Hepatocyte (in vitro differentiated cells): ENCODE results near the gene ANGPT4. TPM values are rescaled to one million over a fixed set of nuclear protein-coding genes. Genes with fewer than 3 reads are reported as not detected.

Source experiments
- DNase-seq: peaks from one replicate; pipeline ENCODE4 v3.0.0-alpha.2; 2016; ENCODE audit warnings: low spot score
- H2AFZ ChIP-seq: fragments of 200-600 bp; sonication (generic); 2 replicates; pipeline ENCODE4 v1.6.0; 2016; ENCODE audit warnings: antibody characterized with exemption, mild to moderate bottlenecking
- H3K27ac ChIP-seq: fragments of 200-600 bp; sonication (generic); 2 replicates; pipeline ENCODE4 v1.5.1; 2016; ENCODE audit warnings: mild to moderate bottlenecking
- H3K27me3 ChIP-seq: fragments of 200-600 bp; sonication (generic); 2 replicates; pipeline ENCODE4 v1.6.1; 2016
- H3K36me3 ChIP-seq: fragments of 200-600 bp; sonication (generic); replicated peaks from 2 replicates; pipeline ENCODE4 v1.5.1; 2016; ENCODE audit warnings: low read depth; ENCODE audit not compliant: insufficient read depth
- H3K4me1 ChIP-seq: fragments of 200-600 bp; sonication (generic); 2 replicates; pipeline ENCODE4 v1.5.1; 2016; ENCODE audit warnings: mild to moderate bottlenecking, moderate library complexity; ENCODE audit not compliant: insufficient read depth
- H3K4me2 ChIP-seq: fragments of 200-600 bp; sonication (generic); 2 replicates; pipeline ENCODE4 v1.6.0; 2016
- H3K4me3 ChIP-seq: fragments of 200-600 bp; sonication (generic); 2 replicates; pipeline ENCODE4 v1.5.1; 2016; ENCODE audit warnings: mild to moderate bottlenecking
- H3K79me2 ChIP-seq: fragments of 200-600 bp; sonication (generic); 2 replicates; pipeline ENCODE4 v1.6.0; 2017; ENCODE audit warnings: mild to moderate bottlenecking
- H3K9me2 ChIP-seq: fragments of 200-600 bp; sonication (generic); replicated peaks from 2 replicates; pipeline ENCODE4 v1.6.0; 2017; ENCODE audit warnings: mild to moderate bottlenecking; ENCODE audit not compliant: insufficient read depth
- H3K9me3 ChIP-seq: fragments of 200-600 bp; sonication (generic); 2 replicates; pipeline ENCODE4 v1.5.1; 2016; ENCODE audit warnings: low read depth, mild to moderate bottlenecking
- H4K20me1 ChIP-seq: fragments of 200-600 bp; sonication (generic); 2 replicates; pipeline ENCODE4 v1.6.0; 2016; ENCODE audit warnings: mild to moderate bottlenecking; ENCODE audit not compliant: insufficient read depth, poor library complexity, severe bottlenecking
- CTCF ChIP-seq: fragments of 200-600 bp; sonication (generic); IDR thresholded peaks from 2 replicates; pipeline ENCODE4 v1.5.1; 2016; ENCODE audit warnings: antibody characterized with exemption, mild to moderate bottlenecking; ENCODE audit not compliant: poor library complexity
- EZH2 ChIP-seq: fragments of 200-600 bp; sonication (generic); IDR thresholded peaks from 2 replicates; pipeline ENCODE4 v1.6.1; 2016; ENCODE audit warnings: antibody characterized with exemption, mild to moderate bottlenecking, borderline replicate concordance
- EZH2phosphoT487 ChIP-seq: fragments of 200-600 bp; sonication (generic); IDR thresholded peaks from one replicate; pipeline ENCODE4 v1.6.1; 2018; ENCODE audit warnings: antibody characterized with exemption, mild to moderate bottlenecking, low read depth, moderate library complexity; ENCODE audit not compliant: unreplicated experiment, severe bottlenecking
- WGBS: methylation state at CpG from one replicate; pipeline ENCODE4 v1.1.6; 2016; ENCODE audit warnings: low lambda C conversion rate; ENCODE audit errors: missing lambda C conversion rate; 5-methylcytosine and 5-hydroxymethylcytosine counted together
- polyA plus RNA-seq: library from polyadenylated mRNA; unstranded; fragments of >200 nt; fragmentation: Nextera tagmentation; extraction: Ambion mirVana; gene quantifications from 2 replicates; pipeline ENCODE4 v1.2.1, GENCODE V29; 2016
- total RNA-seq: library from RNA; depleted of rRNA; stranded (reverse); fragments of >200 nt; gene quantifications from 2 replicates; pipeline ENCODE4 v1.2.3, GENCODE V29; 2014

The ANGPT4 gene
- total and polyA plus RNA-seq, 2 experiments from 2014 or later = not detected

- no peaks in the 10 kb centered on the region for H3K9me2 ChIP-seq
- H3K27ac ChIP-seq = no peak overlapping the region
- no peaks in the 10 kb centered on the region for H3K9me3 ChIP-seq
- H2AFZ ChIP-seq = no peak overlapping the region
- no peaks in the 10 kb centered on the region for H3K4me1 ChIP-seq
- 82% methylated on average over 10 of the region's 10 CpGs for WGBS
- no peaks in the 10 kb centered on the region for H4K20me1 ChIP-seq
- DNase-seq = no peak
- H3K27me3 ChIP-seq = peaks cover 13% of the 10 kb centered on the region
- H3K4me3 ChIP-seq = no peak overlapping the region
- H3K36me3 ChIP-seq = no peaks in the 10 kb centered on the region
- TF ChIP-seq CTCF (no peak), EZH2phosphoT487 (no peak), EZH2 (no peak)
- H3K79me2 ChIP-seq = no peaks in the 10 kb centered on the region
- no peak overlapping the region for H3K4me2 ChIP-seq
Observed at GRCh38 chr20:889932-890463, 26.1 kb downstream of the ANGPT4 start.

- Histone ChIP-seq H3K9me2 (no peaks in the 10 kb centered on the region), H2AFZ (no peak overlapping the region), H3K27ac (no peak overlapping the region), H3K27me3 (peaks cover 13% of the 10 kb centered on the region), H3K4me1 (no peaks in the 10 kb centered on the region), H3K4me3 (no peak overlapping the region), H3K4me2 (no peak overlapping the region), H4K20me1 (no peaks in the 10 kb centered on the region), H3K9me3 (no peaks in the 10 kb centered on the region), H3K36me3 (no peaks in the 10 kb centered on the region), H3K79me2 (no peaks in the 10 kb centered on the region)
- DNase-seq = no peak
- TF ChIP-seq EZH2 (no peak), EZH2phosphoT487 (no peak), CTCF (no peak)
- WGBS = 87% methylated on average over 5 of the region's 5 CpGs
Observed at GRCh38 chr20:889106-889505, 27.0 kb downstream of the ANGPT4 start.

- H3K27ac ChIP-seq = no peak overlapping the region
Observed at GRCh38 chr20:888057-888456, 28.1 kb downstream of the ANGPT4 start.

GRCh38 chr20:887137-887536 is 29.0 kb downstream of the ANGPT4 start:
- H3K27ac ChIP-seq = no peak overlapping the region
- peaks cover 13% of the 10 kb centered on the region for H3K27me3 ChIP-seq
- no peak overlapping the region for H3K4me2 ChIP-seq
- TF ChIP-seq EZH2phosphoT487 = no peak
- no peak for TF ChIP-seq CTCF
- TF ChIP-seq EZH2 = no peak
- H4K20me1 ChIP-seq = no peaks in the 10 kb centered on the region
- H2AFZ ChIP-seq = no peak overlapping the region
- 89% methylated on average over 2 of the region's 2 CpGs for WGBS
- DNase-seq = no peak
- H3K4me3 ChIP-seq = no peak overlapping the region
- H3K9me3 ChIP-seq = no peaks in the 10 kb centered on the region
- no peaks in the 10 kb centered on the region for H3K9me2 ChIP-seq
- H3K36me3 ChIP-seq = no peaks in the 10 kb centered on the region
- no peaks in the 10 kb centered on the region for H3K79me2 ChIP-seq
- H3K4me1 ChIP-seq = no peaks in the 10 kb centered on the region

More at GRCh38 chr20:888057-888456, 28.1 kb downstream of the ANGPT4 start:
- TF ChIP-seq EZH2 (no peak), EZH2phosphoT487 (no peak)
- Histone ChIP-seq H3K4me2 (no peak overlapping the region), H3K4me1 (no peaks in the 10 kb centered on the region), H4K20me1 (no peaks in the 10 kb centered on the region), H3K9me2 (no peaks in the 10 kb centered on the region), H3K27me3 (peaks cover 13% of the 10 kb centered on the region), H3K79me2 (no peaks in the 10 kb centered on the region), H3K36me3 (no peaks in the 10 kb centered on the region), H3K9me3 (no peaks in the 10 kb centered on the region), H3K4me3 (no peak overlapping the region), H2AFZ (no peak overlapping the region)
- 93% methylated on average over 2 of the region's 2 CpGs for WGBS
- no peak for DNase-seq
